Ovary (tissue), 3 donors: Measurements from ENCODE around the gene HAPLN2.

Experiments
- EP300 ChIP-seq: sonication (generic); formaldehyde crosslinking; IDR thresholded peaks from one replicate; pipeline ENCODE4 v1.6.1; 2017; ENCODE audit warnings: antibody characterized with exemption
- POLR2A ChIP-seq: fragments of 450-650 bp; IDR thresholded peaks from one replicate; pipeline ENCODE4 v1.6.1; 2017; ENCODE audit warnings: antibody characterized with exemption, mild to moderate bottlenecking, moderate library complexity
- TF ChIP-seq, protein P1 (sequence below), 3 donors: fragments of 450-650 bp in 2 of 3; fragments of 200-600 bp in 1 of 3; IDR thresholded peaks; one replicate each; pipeline versions ENCODE4 v1.5.1 to v1.8.0; 2016 to 2022; ENCODE audit warnings: antibody characterized with exemption in 3 of 3, mild to moderate bottlenecking in 1 of 3
- donor health status: DM: no; HTN: no; CAD: no.

DNA sequence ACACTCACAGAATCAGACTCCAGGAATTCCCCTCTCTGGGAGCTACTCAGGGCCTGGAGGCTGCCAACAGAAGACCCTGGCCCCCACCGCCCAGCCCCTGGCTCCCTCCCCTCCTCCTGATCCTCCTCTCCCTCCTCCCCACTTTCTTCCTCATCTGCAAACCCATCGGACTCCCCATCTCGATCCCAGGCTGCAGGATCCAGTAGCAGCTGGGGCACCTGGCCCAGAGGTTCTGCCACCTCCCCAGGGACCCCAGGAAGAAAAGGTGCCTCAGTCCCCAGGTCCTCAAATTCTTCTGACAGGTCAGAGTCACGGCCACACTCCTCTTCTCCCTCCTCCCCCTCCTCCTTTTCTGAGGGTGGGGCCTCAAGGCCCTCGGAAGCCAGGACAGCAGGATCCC is 50.6 kb downstream of the HAPLN2 start:
- TF ChIP-seq, protein P1, sequence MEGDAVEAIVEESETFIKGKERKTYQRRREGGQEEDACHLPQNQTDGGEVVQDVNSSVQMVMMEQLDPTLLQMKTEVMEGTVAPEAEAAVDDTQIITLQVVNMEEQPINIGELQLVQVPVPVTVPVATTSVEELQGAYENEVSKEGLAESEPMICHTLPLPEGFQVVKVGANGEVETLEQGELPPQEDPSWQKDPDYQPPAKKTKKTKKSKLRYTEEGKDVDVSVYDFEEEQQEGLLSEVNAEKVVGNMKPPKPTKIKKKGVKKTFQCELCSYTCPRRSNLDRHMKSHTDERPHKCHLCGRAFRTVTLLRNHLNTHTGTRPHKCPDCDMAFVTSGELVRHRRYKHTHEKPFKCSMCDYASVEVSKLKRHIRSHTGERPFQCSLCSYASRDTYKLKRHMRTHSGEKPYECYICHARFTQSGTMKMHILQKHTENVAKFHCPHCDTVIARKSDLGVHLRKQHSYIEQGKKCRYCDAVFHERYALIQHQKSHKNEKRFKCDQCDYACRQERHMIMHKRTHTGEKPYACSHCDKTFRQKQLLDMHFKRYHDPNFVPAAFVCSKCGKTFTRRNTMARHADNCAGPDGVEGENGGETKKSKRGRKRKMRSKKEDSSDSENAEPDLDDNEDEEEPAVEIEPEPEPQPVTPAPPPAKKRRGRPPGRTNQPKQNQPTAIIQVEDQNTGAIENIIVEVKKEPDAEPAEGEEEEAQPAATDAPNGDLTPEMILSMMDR (IDR thresholded peaks at IDR 0.05), result no peak
- no peak for TF ChIP-seq POLR2A
- no peak for TF ChIP-seq EP300
